Mesendoderm (in vitro differentiated cells): Measurements from ENCODE around the gene YDJC.
"Not testable (repeated sequence)": the region's sequence is repeated elsewhere in the genome, so short reads cannot be mapped to it uniquely, and the experiment has no call there.

Experiments
- DNase-seq: peaks from one replicate; pipeline ENCODE4 v3.0.0; 2013
- H2AK5ac ChIP-seq: 2 replicates; pipeline ENCODE4 v1.6.1; 2013; ENCODE audit warnings: low read length, inconsistent platforms
- H2BK120ac ChIP-seq: 2 replicates; pipeline ENCODE4 v1.6.1; 2013; ENCODE audit warnings: low read depth, mild to moderate bottlenecking, low read length, moderate library complexity, mixed read lengths
- H2BK15ac ChIP-seq: replicated peaks from 2 replicates; pipeline ENCODE4 v1.6.1; 2013; ENCODE audit warnings: low read depth, mild to moderate bottlenecking, moderate library complexity
- H2BK5ac ChIP-seq: 2 replicates; pipeline ENCODE4 v1.6.1; 2013; ENCODE audit warnings: low read length, inconsistent platforms
- H3K18ac ChIP-seq: 2 replicates; pipeline ENCODE4 v1.6.1; 2013; ENCODE audit warnings: mild to moderate bottlenecking, low read length, mixed read lengths
- H3K23ac ChIP-seq: one replicate; pipeline ENCODE4 v1.6.1; 2013; ENCODE audit warnings: low read length
- H3K27ac ChIP-seq: 2 replicates; pipeline ENCODE4 v1.5.1; 2013; ENCODE audit warnings: low read depth, mild to moderate bottlenecking, inconsistent platforms, low read length, moderate library complexity
- H3K27me3 ChIP-seq: 2 replicates; pipeline ENCODE4 v1.6.1; 2013; ENCODE audit warnings: low read length, control low read depth, mild to moderate bottlenecking, inconsistent platforms; ENCODE audit not compliant: insufficient read depth, poor library complexity
- H3K36me3 ChIP-seq: 2 replicates; pipeline ENCODE4 v1.6.1; 2013; ENCODE audit warnings: low read length, inconsistent platforms; ENCODE audit not compliant: control insufficient read depth, insufficient read depth
- H3K4ac ChIP-seq: one replicate; pipeline ENCODE4 v1.6.1; 2013; ENCODE audit warnings: low read depth, mild to moderate bottlenecking, low read length, moderate library complexity
- H3K4me1 ChIP-seq: 2 replicates; pipeline ENCODE4 v1.6.1; 2013; ENCODE audit warnings: low read depth, low read length, inconsistent platforms; ENCODE audit not compliant: control insufficient read depth
- H3K4me2 ChIP-seq: 2 replicates; pipeline ENCODE4 v1.6.1; 2013; ENCODE audit warnings: low read length
- H3K4me3 ChIP-seq: 2 replicates; pipeline ENCODE4 v1.5.1; 2013; ENCODE audit warnings: mild to moderate bottlenecking, low read length
- H3K56ac ChIP-seq: one replicate; pipeline ENCODE4 v1.6.1; 2013; ENCODE audit warnings: low read length
- H3K79me1 ChIP-seq: 2 replicates; pipeline ENCODE4 v1.6.1; 2013; ENCODE audit warnings: low read length, inconsistent platforms
- H3K79me2 ChIP-seq: 2 replicates; pipeline ENCODE4 v1.6.1; 2013; ENCODE audit warnings: mild to moderate bottlenecking, low read length; ENCODE audit not compliant: control insufficient read depth, insufficient read depth
- H3K9ac ChIP-seq: 2 replicates; pipeline ENCODE4 v1.6.1; 2013; ENCODE audit warnings: low read length, inconsistent platforms
- H4K5ac ChIP-seq: one replicate; pipeline ENCODE4 v1.6.1; 2013; ENCODE audit warnings: low read length
- H4K8ac ChIP-seq: one replicate; pipeline ENCODE4 v1.6.1; 2013; ENCODE audit warnings: low read depth, mild to moderate bottlenecking, control low read depth, low read length, moderate library complexity
- WGBS: extraction: QIAGEN DNeasy Blood & Tissue Kit; methylation state at CpG from one replicate; pipeline ENCODE4 v1.1.7; 2013; ENCODE audit warnings: low lambda C conversion rate, missing lambda C conversion rate; ENCODE audit not compliant: insufficient coverage; ENCODE audit errors: extremely low coverage; 5-methylcytosine and 5-hydroxymethylcytosine counted together

The YDJC gene

GRCh38 chr22:21650280-21650679 is 20.5 kb upstream of the YDJC start:
- Histone ChIP-seq H4K8ac (no peak overlapping the region), H3K23ac (no peak overlapping the region), H3K4ac (no peak overlapping the region), H2BK120ac (no peak overlapping the region), H3K18ac (no peak overlapping the region), H3K79me2 (no peaks in the 10 kb centered on the region), H3K4me1 (peaks cover 6% of the 10 kb centered on the region), H3K79me1 (peaks cover 4% of the 10 kb centered on the region), H3K27ac (no peak overlapping the region), H4K5ac (no peak overlapping the region), H2AK5ac (no peak overlapping the region), H2BK15ac (no peak overlapping the region), H2BK5ac (no peak overlapping the region), H3K56ac (no peak overlapping the region), H3K4me2 (no peak overlapping the region), H3K4me3 (no peak overlapping the region), H3K36me3 (peaks cover 4% of the 10 kb centered on the region), H3K27me3 (no peaks in the 10 kb centered on the region), H3K9ac (no peak overlapping the region)
- no peak for DNase-seq
- WGBS = no CpG with 5 or more reads among the region's 7 CpGs

DNA sequence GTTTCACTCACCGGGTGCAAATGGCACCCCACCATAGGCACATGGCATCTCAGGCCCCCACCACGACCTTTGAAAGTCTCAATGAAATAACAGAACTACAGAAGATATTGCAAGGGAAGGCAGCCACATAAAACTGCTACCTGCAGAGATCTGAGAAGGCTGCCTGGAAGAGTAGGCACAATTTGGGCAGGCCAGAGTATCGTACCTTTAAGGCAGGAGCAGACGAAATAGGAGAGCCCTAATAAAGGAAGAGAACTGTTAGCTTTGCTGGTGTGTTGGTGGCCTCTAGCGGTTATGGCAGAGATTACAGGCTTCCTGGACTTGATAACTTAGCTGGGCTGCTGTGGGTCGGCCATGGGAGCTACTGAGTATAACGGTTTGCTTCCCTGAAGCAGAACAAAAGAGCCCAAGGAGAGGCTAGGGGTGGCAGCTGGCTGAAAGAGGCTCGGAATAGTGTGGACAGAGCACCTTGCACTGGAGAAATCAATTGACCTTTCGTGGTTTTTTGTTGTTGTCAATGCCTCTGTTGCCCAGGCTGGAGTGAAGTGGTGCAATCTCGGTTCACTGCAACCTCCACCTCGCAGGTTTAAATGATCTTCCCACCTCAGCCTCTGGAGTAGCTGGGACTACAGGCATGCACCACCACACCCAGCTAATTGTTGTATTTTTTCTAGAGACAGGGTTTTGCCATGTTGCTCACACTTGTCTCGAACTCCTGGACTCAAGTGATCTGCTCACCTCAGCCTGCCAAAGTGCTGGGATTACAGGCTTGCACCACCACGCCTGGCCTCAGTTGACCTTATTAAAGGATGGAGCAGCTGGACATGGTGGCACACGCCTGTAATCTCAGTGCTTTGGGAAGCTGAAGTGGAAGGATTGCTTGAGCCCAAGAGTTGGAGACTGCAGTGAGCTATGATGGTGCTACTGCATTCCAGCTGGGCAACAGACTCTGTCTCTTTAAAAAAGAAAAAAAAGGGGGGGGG is 17.1 kb upstream of the YDJC start:
- no peak overlapping the region for H3K23ac ChIP-seq
- H3K27me3 ChIP-seq = no peaks in the 10 kb centered on the region
- H3K18ac ChIP-seq = no peak overlapping the region
- peaks cover 2% of the 10 kb centered on the region for H3K36me3 ChIP-seq
- no peak overlapping the region for H2BK15ac ChIP-seq
- H2BK120ac ChIP-seq = no peak overlapping the region
- no peaks in the 10 kb centered on the region for H3K79me2 ChIP-seq
- no peak overlapping the region for H3K4ac ChIP-seq
- H4K8ac ChIP-seq = no peak overlapping the region
- WGBS = no CpG with 5 or more reads among the region's 14 CpGs
- H2BK5ac ChIP-seq = no peak overlapping the region
- H2AK5ac ChIP-seq = no peak overlapping the region
- no peak overlapping the region for H3K4me2 ChIP-seq
- no peak overlapping the region for H3K9ac ChIP-seq
- H3K27ac ChIP-seq = no peak overlapping the region
- H3K79me1 ChIP-seq = peaks cover 6% of the 10 kb centered on the region
- H4K5ac ChIP-seq = no peak overlapping the region
- peak; percentile 88 for DNase-seq
- H3K4me3 ChIP-seq = no peak overlapping the region
- H3K56ac ChIP-seq = no peak overlapping the region
- peaks cover 7% of the 10 kb centered on the region for H3K4me1 ChIP-seq

DNA sequence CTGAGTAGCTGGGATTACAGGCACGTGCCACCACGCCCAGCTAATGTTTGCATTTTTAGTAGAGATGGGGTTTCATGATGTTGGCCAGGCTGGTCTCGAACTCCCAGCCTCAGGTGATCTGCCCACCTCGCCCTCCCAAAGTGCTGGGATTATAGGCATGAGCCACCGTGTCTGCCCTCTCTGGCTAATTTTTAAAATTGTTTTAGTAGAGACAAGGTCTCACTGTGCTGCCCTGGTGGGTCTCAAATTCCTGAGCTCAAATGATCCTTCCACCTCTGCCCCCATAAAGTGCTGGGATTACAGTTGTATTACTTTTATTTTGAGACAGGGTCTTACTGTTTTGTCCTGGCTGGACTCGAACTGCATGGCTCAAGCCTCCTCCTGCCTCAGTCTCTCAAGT is 15.7 kb upstream of the YDJC start:
- not testable (repeated sequence) for H3K79me2 ChIP-seq, H3K56ac ChIP-seq, H3K23ac ChIP-seq, H2BK5ac ChIP-seq, H2AK5ac ChIP-seq, H3K27me3 ChIP-seq, H3K36me3 ChIP-seq, H3K4me1 ChIP-seq, H4K8ac ChIP-seq, H3K4me2 ChIP-seq, H3K79me1 ChIP-seq, H3K18ac ChIP-seq, H4K5ac ChIP-seq, H2BK15ac ChIP-seq, H3K27ac ChIP-seq, H3K9ac ChIP-seq, H3K4me3 ChIP-seq, DNase-seq, H3K4ac ChIP-seq, H2BK120ac ChIP-seq
- no CpG with 5 or more reads among the region's 6 CpGs for WGBS

DNA sequence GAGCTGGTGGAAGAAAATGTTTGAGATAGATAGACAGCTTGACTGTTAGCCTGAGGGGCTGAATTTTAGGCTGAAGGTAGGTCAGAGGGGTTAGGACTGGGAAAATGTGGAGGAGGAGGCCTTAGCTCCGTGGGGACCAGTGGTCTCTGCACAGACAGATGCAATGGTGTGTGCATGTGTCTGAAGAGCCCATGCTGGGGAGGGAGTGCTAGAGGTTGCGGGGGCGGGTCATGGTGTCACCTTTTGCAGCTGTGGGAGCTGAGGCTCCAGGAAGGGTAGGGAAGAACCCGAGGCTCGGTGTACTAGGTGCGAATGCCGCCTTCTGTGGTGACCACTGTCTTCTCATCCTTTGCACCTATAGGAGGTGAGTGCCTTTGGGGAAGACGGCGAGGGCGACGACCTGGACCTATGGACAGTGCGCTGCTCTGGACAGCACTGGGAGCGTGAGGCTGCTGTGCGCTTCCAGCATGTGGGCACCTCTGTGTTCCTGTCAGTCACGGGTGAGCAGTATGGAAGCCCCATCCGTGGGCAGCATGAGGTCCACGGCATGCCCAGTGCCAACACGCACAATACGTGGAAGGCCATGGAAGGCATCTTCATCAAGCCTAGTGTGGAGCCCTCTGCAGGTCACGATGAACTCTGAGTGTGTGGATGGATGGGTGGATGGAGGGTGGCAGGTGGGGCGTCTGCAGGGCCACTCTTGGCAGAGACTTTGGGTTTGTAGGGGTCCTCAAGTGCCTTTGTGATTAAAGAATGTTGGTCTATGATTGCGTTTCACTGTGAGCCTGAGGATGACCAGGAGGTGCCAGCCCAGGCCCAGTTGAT is 13.9 kb upstream of the YDJC start:
- H2AK5ac ChIP-seq = no peak overlapping the region
- no peak overlapping the region for H3K23ac ChIP-seq
- no peaks in the 10 kb centered on the region for H3K27me3 ChIP-seq
- H2BK120ac ChIP-seq = no peak overlapping the region
- WGBS = no CpG with 5 or more reads among the region's 22 CpGs
- H2BK5ac ChIP-seq = no peak overlapping the region
- DNase-seq = no peak
- peak overlapping the region; percentile 91 for H3K9ac ChIP-seq
- peaks cover 2% of the 10 kb centered on the region for H3K4me1 ChIP-seq
- H3K4me2 ChIP-seq = peak overlapping the region; percentile 58
- H3K79me1 ChIP-seq = peaks cover 6% of the 10 kb centered on the region
- H3K79me2 ChIP-seq = no peaks in the 10 kb centered on the region
- H3K18ac ChIP-seq = no peak overlapping the region
- H2BK15ac ChIP-seq = no peak overlapping the region
- peak overlapping the region; percentile 39 for H4K5ac ChIP-seq
- peaks cover 2% of the 10 kb centered on the region for H3K36me3 ChIP-seq
- H3K27ac ChIP-seq = no peak overlapping the region
- no peak overlapping the region for H3K4ac ChIP-seq
- H4K8ac ChIP-seq = no peak overlapping the region
- H3K4me3 ChIP-seq = no peak overlapping the region
- peak overlapping the region; percentile 19 for H3K56ac ChIP-seq

GRCh38 chr22:21642584-21643448 is 13.0 kb upstream of the YDJC start:
- peak; percentile 87 for DNase-seq
- peaks cover 6% of the 10 kb centered on the region for H3K79me1 ChIP-seq
- no CpG with 5 or more reads among the region's 56 CpGs for WGBS

More at GRCh38 chr22:21642584-21643448, 13.0 kb upstream of the YDJC start:
- Histone ChIP-seq H3K23ac (peak overlapping the region; percentile 66), H2BK120ac (no peak overlapping the region), H2AK5ac (no peak overlapping the region), H3K4me3 (peak overlapping the region; percentile 71), H3K56ac (peak overlapping the region; percentile 98), H3K36me3 (peaks cover 2% of the 10 kb centered on the region), H3K79me2 (no peaks in the 10 kb centered on the region), H3K4ac (peak overlapping the region; percentile 56), H4K5ac (no peak overlapping the region), H3K4me1 (peaks cover 2% of the 10 kb centered on the region), H3K18ac (peak overlapping the region; percentile 13), H3K4me2 (peak overlapping the region; percentile 58), H4K8ac (no peak overlapping the region), H3K9ac (peak overlapping the region; percentile 91), H2BK15ac (no peak overlapping the region), H2BK5ac (no peak overlapping the region), H3K27me3 (no peaks in the 10 kb centered on the region), H3K27ac (no peak overlapping the region)
